HepG2 (cell line): ENCODE results near the gene DHRS1. TPM values are rescaled to one million over a fixed set of nuclear protein-coding genes. Genes with fewer than 3 reads are reported as not detected.

Experiments
- CTCF ChIP-seq: sonication (generic); formaldehyde crosslinking; IDR thresholded peaks from 2 replicates; pipeline ENCODE4 v1.5.0; 2020; ENCODE audit warnings: mild to moderate bottlenecking, missing genetic modification reagents, moderate library complexity
- ELF4 ChIP-seq: sonication (generic); formaldehyde crosslinking; IDR thresholded peaks from 2 replicates; pipeline ENCODE4 v1.5.0; 2020; ENCODE audit warnings: missing genetic modification reagents, mild to moderate bottlenecking, moderate library complexity, borderline replicate concordance
- GLI4 ChIP-seq: sonication (generic); formaldehyde crosslinking; IDR thresholded peaks from 2 replicates; pipeline ENCODE4 v1.5.1; 2020; ENCODE audit warnings: missing genetic modification reagents, mild to moderate bottlenecking, moderate library complexity, borderline replicate concordance
- KIAA2018 ChIP-seq: sonication (generic); formaldehyde crosslinking; IDR thresholded peaks from 2 replicates; pipeline ENCODE4 v1.5.0; 2020; ENCODE audit warnings: mild to moderate bottlenecking, missing genetic modification reagents, borderline replicate concordance
- MXI1 ChIP-seq: IDR thresholded peaks from 3 replicates; pipeline ENCODE4 v1.6.1; 2012; ENCODE audit warnings: low read depth, low read length, inconsistent platforms, borderline replicate concordance
- ZBTB10 ChIP-seq: sonication (generic); formaldehyde crosslinking; IDR thresholded peaks from 2 replicates; pipeline ENCODE4 v1.4.0; 2020; ENCODE audit warnings: missing genetic modification reagents, borderline replicate concordance
- ZKSCAN1 ChIP-seq: fragments of 150-350 bp; IDR thresholded peaks from 2 replicates; pipeline ENCODE4 v1.6.1; 2014; ENCODE audit warnings: low read length
- ZNF124 ChIP-seq: sonication (generic); formaldehyde crosslinking; IDR thresholded peaks from 2 replicates; pipeline ENCODE4 v1.4.0; 2020; ENCODE audit warnings: missing genetic modification reagents
- ZNF24 ChIP-seq: fragments of 450-650 bp; IDR thresholded peaks from 2 replicates; pipeline ENCODE4 v1.6.1; 2017; ENCODE audit warnings: antibody characterized with exemption, mild to moderate bottlenecking
- ZNF577 ChIP-seq: sonication (generic); formaldehyde crosslinking; IDR thresholded peaks from 2 replicates; pipeline ENCODE4 v1.4.0; 2020; ENCODE audit warnings: mild to moderate bottlenecking, low read depth, missing genetic modification reagents, borderline replicate concordance
- ZXDC ChIP-seq: sonication (generic); formaldehyde crosslinking; IDR thresholded peaks from 2 replicates; pipeline ENCODE4 v1.5.0; 2020; ENCODE audit warnings: mild to moderate bottlenecking, missing genetic modification reagents
- polyA plus RNA-seq, 8 experiments: library from polyadenylated mRNA; depleted of rRNA in 3 of 8; stranded (reverse) in 7 of 8; unstranded in 1 of 8; fragments of >200 nt; fragmentation: Illumina TruSeq in 4 of 8; extraction: Trizol in 4 of 8; gene quantifications; 2 replicates each; pipeline versions ENCODE4 v1.2.1 to v1.2.3, GENCODE V29; 2011 to 2016; ENCODE audit warnings: low read depth in 4 of 8, missing spikeins in 1 of 8, mixed read lengths in 1 of 8; ENCODE audit not compliant: insufficient read depth in 1 of 8
- total RNA-seq, 5 experiments: library from RNA; depleted of rRNA; stranded (reverse); fragments of >200 nt; fragmentation: Illumina TruSeq; extraction: Trizol; gene quantifications; 2 replicates each; pipeline ENCODE4 v1.2.3, GENCODE V29; 2016; ENCODE audit warnings: low read depth in 1 of 5

The DHRS1 gene
- total and polyA plus RNA-seq, 2 of the 13 experiments (the other 11 are each of a cell fraction or from before 2014, with no cell fraction given) = 49.8 to 60.8 TPM

- no peak for TF ChIP-seq GLI4
- no peak for TF ChIP-seq ZNF24
- no peak for TF ChIP-seq ZKSCAN1
- TF ChIP-seq KIAA2018 (CRISPR knock-in tag) = no peak
- no peak for TF ChIP-seq ZNF577 (CRISPR knock-in tag)
- TF ChIP-seq MXI1 = peak; percentile 40; the same call in 1 of the 3 replicates
- 0 out of 2 replicates have a peak, but pooled peaks have one; percentile 8 for TF ChIP-seq ZNF124 (CRISPR knock-in tag)
- TF ChIP-seq ELF4 (CRISPR knock-in tag) = no peak
- TF ChIP-seq CTCF (CRISPR knock-in tag) = peak; percentile 89
- TF ChIP-seq ZXDC = no peak
- no peak for TF ChIP-seq ZBTB10 (CRISPR knock-in tag)
Measured at GRCh38 chr14:24297190-24297964, 2.2 kb downstream of the DHRS1 start (continued).
